ENCODE data around the gene C2CD4C.
"Not testable (repeated sequence)": the region's sequence is repeated elsewhere in the genome, so short reads cannot be mapped to it uniquely, and the experiment has no call there.

The C2CD4C gene

DNA sequence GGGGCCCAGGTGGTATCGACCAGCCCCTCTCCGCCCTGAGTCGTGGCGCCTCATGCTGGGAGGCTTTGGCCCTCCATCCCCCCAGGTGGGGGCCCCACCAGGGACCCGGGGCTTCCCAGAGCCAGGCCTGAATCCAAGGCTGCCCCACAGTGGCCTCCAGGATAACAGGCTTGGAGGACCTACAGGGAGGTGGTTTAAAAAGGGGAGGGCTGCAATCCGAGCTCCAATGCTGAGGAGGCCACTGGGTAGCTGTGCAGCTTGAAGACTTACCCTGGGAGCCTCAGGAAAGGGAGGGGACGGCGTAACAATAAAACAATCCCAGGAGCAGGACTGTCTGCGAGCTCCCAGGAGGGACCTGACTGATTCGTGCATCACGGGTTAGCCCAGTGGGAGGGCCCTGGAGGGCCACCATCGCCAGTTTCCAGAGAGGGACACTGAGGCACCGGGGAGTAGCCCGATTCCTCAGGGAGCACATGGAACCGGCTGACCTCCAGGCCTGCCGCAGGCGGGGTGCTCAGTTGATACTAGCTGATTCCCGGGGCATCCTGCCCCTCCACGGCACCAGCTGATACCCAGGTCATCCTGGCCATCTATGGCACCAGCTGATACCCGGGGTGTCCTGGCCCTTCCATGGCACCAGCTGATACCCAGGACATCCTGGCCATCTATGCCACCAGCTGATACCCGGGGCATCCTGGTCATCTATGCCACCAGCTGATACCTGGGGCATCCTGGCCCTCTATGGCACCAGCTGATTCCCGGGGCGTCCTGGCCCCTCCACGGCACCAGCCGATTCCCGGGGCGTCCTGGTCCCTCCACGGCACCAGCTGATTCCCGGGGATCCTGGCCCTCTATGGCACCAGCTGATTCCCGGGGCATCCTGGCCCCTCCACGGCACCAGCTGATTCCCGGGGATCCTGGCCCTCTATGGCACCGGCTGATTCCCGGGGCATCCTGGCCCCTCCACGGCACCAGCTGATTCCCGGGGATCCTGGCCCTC, 3.7 kb upstream of the C2CD4C start:
- no peak for DNase-seq

DNA sequence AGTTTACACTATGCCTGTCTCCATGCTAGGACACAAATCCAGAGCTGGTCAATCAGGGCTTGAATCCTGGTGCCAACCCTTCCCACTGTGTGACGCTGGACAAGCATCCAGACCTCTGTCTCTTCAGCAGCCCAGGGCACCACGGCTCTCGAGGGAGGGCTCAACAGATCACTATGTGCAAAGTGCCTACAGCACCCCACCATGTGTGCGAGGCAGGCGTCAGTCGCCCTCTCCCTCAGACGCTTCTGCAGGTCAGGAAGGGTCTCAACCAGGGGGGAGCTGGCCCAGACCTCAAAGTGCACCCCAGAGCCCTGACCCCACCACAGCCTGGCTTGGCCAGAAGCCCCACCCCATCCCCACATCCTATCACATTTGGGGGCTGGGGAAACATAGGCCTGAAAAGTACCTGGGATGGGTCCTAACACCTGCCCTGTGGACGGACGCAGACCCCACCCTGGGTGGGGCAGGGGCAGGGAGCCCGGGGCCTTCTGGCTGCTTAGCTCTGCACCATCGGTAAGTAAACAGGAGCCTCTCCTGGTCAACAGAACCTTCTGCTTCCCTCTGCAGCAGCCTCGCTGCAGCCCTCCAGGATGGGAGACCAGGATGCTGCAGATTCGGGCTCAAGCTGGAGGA, 2.9 kb upstream of the C2CD4C start:
- DNase-seq = no peak

DNA sequence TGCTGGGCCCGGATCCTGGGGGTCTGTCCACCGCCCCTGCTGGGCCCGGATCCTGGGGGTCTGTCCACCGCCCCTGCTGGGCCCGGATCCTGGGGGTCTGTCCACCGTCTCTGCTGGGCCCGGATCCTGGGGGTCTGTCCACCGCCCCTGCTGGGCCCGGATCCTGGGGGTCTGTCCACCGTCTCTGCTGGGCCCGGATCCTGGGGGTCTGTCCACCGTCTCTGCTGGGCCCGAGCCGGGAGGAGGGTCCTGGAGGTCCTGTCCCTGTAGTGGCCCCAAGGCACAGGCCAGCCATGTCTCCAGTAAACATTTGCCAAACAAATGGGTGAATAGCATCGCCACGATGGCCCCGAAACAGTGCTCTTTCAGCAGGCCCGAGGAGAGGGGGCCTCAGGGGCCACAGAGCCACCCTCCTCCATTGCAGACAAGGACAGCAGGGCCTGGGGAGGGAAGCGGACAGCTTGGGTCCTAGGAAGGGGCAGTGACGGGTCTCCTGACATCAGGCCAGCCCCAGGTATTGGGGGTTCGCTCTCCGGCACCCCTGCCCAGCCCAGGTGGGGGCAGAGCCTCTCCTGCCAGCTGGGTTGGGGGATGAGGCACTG, 2.3 kb upstream of the C2CD4C start:
- not testable (repeated sequence) for DNase-seq

DNA sequence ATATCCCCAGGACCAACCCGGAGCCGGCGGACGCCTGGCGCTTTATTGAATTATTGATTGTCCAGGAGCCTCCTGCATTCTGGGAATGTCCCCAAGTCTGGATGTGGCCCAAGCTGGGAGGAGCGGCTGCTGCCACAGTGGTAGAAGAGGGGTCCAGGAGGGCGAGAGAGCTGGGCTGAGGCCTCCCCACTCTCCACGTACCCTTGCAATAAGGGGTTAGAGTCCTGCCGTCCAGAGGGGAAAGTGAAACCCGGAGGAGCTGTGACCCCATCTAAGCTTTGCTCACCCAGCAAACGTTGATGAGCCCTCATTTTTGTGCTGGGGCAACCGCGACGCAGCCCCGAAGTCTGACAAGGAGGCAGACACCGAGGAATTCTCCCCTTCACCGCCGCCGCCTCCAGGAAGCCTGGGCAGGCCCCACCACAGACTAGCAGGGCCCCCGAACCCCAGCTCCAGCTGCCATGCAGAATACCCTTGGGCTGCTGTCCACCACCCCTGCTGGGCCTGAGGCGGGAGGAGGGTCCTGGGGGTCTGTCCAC, 1.4 kb upstream of the C2CD4C start:
- no peak for DNase-seq

DNA sequence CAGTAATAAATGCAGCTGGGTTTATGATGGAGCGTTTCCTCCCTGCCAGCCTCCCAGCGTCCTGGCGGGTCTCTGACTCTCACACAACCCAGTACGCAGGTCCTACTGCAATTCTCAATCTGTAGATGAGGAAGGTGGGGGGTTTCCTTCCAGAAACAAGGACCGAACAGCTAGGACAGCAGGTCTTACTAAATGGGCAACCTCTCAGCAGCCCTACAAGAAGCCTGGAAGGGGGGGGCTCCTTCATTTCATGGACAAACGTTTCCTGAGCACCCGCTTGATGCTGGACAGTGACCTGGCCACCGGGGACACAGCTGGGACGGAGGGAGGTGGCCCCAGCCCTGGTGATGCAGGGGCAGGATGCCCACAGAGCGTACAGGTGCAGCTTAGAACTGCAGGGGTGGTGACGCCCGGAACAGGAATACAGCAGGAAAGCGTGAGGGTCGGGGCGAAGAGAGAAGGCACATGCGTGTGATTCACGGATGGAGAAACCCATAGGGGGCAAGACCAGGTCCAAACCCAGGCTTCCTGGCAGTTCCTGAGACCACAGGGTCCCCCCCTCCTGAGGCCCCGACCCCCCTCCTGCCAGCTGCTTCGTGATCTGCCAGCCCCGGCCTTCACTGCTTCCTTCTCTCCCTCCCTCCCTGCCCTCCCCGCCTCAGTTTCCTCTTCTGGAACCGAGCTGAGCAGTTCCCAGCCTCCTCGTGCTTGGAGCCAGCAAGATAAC, 732 bp upstream of the C2CD4C start:
- no peak for DNase-seq

DNA sequence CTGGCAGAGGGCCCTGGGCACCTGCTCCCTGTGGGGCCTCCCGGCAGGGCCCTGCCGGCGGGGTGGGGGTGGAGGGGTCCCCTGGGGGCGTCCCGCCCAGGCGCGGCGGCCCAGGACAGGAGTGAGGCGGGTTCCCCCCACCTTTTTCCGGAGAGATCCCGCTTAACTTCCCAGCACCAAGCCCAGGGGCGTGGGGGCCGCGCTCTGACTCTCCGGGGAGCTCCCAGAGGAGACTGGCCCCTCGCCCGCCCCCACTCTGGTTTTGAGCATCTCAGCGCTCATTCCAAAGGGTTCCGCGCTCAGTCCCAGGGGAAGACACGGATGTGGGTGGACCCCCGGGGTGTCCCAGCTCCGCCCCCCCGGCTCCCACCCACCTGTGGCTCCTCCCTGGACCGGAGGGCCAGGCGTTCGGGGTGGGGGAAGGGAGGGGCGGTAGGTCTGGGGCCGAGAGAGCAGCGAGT, 476 bp downstream of the C2CD4C start:
- DNase-seq = no peak

DNA sequence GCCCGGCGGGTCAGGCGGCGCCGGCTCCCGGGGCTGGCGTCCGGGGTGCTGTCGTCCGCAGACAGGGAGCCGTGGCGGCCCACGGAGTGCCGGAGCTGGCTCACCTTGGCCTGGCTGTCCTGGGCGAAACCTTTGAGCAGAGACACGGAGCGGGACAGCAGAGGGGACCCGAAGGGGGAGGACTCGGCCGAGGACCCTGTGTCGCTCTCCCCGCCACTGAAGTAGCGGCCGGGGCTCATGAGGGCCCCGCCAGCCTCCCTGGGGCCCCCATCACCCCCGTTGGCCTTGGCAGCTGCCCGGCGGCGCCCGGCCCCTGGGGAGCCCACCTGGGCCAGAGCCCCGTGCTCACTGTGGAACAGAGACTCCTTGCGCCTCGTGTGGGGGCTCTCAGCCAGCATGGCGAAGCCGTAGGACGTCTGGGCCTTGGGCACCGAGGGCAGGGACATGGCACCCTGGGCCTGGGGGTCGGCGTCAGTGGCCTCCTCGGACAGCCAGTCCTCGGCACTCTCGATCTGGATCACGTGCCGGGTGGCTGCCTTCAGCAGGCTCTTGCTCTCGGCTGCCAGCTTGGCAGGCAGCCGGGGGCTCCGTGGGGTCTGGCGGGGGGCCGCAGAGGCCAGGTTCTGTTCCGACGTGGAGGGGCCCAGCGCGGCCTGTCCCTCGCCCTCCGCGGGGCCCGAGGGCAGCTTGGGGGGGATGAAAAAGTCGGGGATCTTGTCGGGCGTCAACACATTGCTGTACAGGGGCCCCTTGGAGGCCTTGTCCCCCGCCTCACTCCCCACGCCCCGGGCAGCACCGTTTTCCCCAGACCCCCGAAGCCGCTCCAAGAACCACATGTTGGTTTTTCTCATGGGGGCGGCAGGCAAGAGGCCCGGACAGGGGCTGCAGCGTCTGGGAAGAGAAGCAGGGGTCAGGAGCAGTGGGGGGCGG, 1.2 kb downstream of the C2CD4C start:
- no peak for DNase-seq

DNA sequence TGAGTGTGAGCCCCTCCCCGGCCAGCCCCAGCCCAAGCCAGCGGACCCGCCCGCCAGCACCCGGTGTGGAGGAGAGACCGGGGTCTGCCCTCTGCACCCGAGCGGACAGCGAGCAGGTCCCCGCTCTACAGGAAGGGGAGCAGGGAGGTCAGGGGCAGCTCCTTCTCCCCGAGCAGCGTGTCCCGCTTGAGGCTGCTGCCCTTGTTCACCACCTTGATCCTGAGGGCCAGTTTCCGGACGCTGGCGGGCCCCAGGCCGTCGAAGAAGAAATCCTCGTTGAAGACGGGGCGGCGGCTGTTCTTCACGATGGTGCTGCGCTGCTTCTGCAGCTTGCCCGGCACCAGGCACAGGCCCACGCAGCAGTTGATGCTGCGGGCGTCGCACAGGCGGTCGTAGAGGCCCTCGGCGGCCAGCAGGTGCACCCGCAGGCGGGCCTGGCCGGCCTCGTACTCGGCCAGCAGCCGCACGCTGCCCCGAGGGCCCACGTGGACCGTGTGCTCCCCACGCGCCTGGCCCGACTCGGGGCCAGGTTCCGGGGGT, 1.9 kb downstream of the C2CD4C start:
- DNase-seq = no peak

DNA sequence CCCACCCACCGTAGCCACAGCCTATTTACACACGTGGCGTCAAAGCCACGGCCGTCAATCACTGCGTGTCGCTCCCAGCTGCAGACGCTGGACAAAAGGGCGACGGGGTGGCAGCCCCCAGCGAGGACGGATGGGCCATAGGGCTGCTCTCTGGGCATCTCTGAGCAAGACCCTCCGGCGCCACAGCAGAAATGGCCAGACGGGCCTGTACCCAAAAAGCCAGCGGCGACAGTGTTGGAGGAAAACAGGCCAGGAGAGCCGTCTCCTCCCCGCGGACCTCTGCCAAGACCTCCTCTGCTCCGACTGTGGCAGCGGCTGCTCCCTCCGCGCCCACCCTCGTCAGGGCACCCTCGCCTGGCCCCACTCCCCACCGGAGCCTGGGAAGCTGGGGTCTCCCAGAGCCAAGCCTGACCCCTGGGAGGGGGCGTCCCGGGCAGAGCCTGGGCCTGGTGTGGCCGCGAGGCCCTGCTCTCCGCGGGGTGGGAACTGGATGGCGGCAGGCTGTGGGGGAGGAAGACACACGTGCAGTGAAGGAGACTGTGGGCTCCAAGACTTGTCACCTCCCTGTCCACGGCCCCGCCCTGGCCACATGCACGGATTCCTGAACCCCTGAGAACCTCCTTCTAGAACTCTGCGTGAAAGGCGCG, 2.7 kb downstream of the C2CD4C start:
- no peak for DNase-seq

DNA sequence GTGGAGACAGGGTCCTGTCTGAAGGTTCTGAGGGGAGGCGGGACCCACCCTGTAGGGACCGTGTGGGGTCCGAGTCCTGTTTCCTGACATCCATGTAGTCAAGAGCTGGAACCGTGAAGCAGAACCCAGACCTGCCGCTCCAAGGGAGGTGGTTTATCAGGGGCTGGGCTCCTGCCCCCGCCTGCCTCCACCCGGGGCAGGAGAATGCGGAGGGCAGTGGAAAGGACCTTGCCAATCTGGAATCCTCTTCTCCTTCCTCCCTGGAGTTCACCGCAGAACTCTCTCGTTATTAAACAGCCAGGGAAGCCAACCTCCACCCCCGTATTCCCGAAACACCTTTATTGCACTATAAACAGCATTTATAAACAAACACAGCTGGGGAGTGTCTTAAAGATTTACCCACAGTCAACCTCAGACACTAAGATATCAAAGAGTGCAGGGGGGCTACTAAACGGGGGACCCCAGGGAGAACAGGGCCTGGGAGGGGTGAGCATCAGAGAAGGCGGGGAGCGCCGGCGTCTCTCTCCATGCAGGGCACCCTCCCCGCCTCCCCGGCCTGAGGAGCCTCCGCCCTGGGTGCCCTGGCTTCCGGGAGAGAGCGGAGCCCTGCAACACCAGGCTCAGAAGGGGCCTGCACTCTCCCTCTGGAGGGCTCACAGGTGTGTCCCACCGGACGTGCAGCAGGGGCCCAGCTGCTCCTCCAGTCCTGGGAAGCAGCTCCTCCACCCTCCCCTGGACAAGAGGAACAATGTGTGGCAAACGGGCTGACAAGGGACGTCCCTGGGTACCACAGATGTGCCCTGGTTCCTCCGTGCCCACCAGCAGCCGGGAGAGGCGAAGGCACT, 3.6 kb downstream of the C2CD4C start:
- DNase-seq = no peak

DNA sequence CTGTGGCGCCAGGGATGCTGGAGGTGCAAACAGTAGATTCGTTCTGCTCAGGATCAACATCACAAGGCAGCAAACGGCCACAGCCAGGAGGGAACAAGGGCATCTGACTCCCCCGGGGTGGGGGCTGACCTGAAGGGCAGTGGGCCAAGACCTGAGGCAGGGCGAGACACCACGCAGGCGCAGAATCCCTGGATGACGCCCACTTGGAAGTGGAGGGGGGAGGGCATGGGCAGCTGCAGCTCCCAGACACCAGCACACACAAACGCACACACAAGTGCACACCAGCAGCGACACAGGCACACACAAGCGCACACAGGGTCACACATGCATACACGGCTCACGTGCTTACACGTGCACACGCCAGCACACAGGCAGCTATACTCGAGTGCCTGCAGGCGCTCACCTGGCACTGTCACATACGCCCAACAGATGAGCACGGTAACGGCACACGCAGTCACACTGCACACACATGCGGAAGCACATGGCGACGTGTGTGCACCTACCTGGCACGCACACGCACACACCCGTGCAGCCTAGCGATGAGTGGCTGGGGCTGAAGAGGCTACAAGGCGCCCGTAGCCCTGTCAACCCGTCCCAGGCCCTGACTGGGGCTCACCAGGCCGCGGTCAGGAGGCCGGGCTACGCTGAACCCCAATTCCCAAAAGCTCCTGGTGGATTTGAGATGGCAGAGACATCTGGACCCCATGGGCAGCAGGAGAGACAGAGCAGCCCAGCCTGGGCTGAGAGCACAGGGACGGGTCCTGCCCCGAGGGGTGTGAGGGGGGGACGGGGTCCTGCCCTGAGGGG, 5.5 kb downstream of the C2CD4C start:
- DNase-seq = no peak

DNA sequence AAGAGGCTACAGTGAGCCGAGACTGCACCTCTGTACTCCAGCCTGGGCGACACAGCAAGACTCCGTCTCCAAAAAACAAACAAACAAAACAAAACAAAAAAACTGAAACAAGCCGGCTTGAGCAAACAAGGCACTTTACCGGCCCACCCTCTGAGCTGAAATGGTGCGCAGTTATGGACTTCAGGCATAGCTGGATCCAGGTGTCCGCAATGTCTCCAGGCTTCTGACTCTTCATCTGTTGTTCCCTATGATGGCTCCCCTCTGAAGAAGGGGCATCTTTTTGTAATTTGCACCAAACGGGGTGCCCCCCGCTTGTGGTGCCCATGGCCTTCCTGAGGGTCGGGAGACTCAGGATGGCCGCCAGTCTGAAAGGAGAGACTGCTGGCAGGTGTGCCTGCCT, 6.2 kb downstream of the C2CD4C start:
- DNase-seq = no peak

DNA sequence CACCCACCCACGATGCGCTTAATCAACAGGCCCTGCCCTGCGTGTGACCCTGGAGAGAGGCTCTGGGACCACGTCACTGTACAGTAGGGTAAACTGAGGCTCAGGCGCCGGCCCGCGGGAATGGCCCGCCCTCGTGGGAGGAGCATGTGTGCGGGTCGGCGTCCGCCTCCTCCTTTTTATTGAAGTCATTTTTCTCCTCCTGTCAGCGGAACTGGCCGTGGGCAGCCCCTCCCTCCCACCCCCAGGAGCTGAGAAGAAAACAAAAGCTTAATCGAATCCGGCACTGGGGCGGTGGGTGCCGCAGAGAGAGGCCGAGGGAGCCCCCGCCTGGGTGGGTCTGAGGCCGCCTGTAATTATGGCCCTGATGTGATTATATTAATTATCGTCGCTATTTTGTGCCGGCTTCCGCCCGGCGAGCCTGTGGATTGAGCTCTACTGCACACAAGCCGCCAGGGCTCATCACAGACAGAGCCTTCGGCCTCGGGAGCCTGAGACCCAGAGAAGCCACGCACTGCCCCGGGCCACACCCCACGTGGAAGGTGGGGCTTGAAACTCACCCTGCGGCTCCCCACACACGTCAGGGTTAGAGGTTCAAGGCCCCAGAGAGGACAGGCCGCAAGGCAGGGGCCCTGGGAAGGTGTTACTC, 7.0 kb downstream of the C2CD4C start:
- no peak for DNase-seq

DNA sequence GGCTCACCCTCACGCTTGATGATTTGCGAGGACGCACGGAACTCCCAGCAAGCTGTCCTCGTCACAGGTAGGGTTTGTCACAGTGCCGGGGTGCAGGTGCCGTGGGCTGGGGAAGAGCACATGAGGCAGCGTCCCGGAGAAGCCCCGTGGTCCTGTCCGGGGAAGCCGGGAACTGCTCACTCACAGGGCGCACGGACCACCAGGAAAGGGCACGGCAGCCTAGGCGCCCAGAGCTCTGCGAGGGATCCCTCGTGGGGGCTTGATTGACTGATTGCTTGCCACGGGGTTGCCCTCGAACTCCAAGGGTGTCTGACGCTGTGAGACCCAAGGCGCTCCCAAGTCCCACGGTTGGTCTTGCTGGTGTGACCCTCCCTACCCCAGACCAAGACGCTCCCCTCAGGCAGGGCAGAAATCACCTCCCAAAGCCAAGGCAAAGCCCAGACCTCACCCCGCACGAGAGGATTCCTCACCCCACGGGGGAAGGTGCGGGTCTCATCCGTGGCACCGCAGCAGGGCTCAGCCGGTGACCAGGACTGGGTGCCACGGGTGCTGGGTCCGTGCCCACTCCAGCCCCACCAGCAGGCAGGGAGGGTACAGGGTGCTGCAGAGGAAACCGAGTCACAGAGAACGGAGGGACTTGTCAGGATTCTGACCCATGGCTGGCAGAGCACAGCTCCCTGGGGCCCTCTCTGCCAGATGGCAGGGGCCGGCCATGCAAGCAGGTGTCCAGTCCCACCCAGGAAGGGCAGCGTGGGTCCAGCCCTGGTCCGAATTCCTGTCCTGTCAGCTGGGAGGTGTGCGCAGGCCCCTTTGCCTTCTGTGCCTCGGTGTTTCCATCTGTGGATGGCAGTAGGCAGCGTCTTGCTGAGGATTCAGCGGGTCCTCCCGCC, 7.7 kb downstream of the C2CD4C start:
- no peak for DNase-seq

DNA sequence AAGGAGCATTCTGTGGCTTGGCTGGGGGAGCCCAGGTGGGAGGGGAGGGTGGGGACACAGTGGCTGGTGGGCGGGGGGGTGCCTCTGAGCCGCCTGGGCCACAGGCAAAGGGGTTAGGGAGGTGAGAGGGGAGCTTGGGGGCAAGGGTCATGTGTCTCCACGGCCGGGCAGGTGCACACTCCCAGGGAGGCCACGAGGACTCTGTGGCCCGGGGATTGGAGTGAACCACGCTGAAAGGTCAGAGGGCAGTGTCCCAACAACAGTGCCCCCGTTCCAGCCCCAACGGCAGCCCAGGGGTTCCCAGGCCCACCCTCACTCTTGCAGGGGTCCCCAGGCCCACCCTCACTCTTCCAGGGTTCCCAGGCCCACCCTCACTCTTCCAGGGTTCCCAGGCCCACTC, 9.6 kb downstream of the C2CD4C start:
- DNase-seq = no peak

DNA sequence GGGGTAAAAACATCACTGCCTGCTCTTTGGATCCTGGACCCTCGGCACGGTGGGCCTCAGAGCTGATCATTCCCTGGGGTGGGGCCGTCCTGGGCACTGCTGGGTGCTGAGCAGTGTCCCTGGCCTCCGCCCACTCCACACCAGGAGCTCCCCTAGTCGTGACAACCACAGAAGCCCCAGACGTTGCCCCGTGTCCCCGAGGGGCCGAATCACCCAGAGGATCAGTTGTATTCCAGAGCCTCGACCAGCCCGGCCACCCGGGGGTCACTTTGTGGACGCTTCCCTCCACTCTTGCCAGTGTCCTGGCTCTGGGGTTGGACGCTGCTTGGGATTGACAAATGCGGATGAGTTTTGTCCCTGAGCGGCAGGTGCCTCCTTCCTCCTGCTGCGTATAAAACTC, 10.2 kb downstream of the C2CD4C start:
- no peak for DNase-seq

All from CD4-positive, alpha-beta T cell treated with Interleukin-12 subunit alpha and Interleukin-12 subunit beta, for 1 hour (primary cell).